HT-29 (cell line): ENCODE measurements around the gene B3GLCT. TPM values are rescaled to one million over a fixed set of nuclear protein-coding genes. Genes with fewer than 3 reads are reported as not detected.
"Not testable (repeated sequence)": the region's sequence is repeated elsewhere in the genome, so short reads cannot be mapped to it uniquely, and the experiment has no call there.

Source experiments
- DNase-seq: peaks from one replicate; pipeline ENCODE4 v3.0.0-alpha.2; 2015; ENCODE audit warnings: low spot score
- total RNA-seq: library from RNA; depleted of rRNA; stranded (reverse); fragments of >200 nt; shearing (Covaris generic); gene quantifications from 2 replicates; pipeline ENCODE4 v1.2.3, GENCODE V29; 2014

The B3GLCT gene
- total RNA-seq, 1 experiment from 2014 or later, result 9.0 TPM

DNA sequence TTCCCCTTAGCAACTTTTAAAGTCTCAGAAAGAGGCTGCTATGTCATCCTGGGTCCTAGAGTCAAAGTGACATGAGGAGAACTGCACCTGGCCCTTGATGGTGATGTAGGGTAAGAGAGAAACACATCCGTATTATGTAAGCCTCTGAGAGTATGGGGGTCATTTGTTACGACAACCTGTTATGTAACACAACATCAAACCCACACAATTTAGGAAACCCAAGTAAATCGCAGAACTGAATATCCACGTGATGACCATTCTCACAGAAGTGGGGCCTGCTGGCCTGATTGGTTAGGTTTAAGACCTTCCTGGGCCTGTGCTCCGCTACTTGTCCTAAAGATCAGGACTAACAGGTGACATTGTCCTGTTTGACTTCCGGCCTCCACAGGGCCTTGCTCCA lies 15.3 kb upstream of the B3GLCT start:
- no peak for DNase-seq

GRCh38 chr13:31184981-31185645 lies 14.7 kb upstream of the B3GLCT start:
- no peak for DNase-seq

- DNase-seq, result no peak
Measured at GRCh38 chr13:31191748-31192147, 8.0 kb upstream of the B3GLCT start.

GRCh38 chr13:31192306-31192705 lies 7.5 kb upstream of the B3GLCT start:
- no peak for DNase-seq

GRCh38 chr13:31195616-31196015 lies 4.2 kb upstream of the B3GLCT start:
- no peak for DNase-seq

- no peak for DNase-seq
Measured at GRCh38 chr13:31196992-31197391, 2.8 kb upstream of the B3GLCT start.

- no peak for DNase-seq
Measured at GRCh38 chr13:31198519-31198918, 1.3 kb upstream of the B3GLCT start.

GRCh38 chr13:31199527-31199848 lies 287 bp upstream of the B3GLCT start:
- DNase-seq, result no peak

DNA sequence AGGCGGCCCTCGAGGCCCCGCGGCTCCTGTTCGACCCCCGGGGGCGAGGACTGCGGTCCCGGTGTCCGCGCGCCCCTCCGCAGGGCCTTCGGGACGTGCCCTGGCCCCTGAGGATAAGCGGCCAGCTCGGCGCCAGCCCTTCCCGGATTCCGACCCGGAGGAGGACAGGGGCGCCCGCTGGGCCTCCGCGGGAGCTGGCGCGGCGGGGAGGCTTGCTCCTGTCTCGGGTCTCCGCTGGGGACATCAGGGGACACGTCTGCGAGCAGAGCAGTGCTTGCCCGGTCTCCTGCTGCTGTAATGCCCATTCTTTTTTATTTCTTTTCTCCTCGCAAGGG lies 829 bp downstream of the B3GLCT start:
- DNase-seq, result peak; percentile 80

- DNase-seq, result no peak
Measured at GRCh38 chr13:31201341-31202031, 1.7 kb downstream of the B3GLCT start.

GRCh38 chr13:31204592-31204991 lies 4.8 kb downstream of the B3GLCT start:
- peak; percentile 82 for DNase-seq

- no peak for DNase-seq
Measured at GRCh38 chr13:31207661-31208552, 8.1 kb downstream of the B3GLCT start.

DNA sequence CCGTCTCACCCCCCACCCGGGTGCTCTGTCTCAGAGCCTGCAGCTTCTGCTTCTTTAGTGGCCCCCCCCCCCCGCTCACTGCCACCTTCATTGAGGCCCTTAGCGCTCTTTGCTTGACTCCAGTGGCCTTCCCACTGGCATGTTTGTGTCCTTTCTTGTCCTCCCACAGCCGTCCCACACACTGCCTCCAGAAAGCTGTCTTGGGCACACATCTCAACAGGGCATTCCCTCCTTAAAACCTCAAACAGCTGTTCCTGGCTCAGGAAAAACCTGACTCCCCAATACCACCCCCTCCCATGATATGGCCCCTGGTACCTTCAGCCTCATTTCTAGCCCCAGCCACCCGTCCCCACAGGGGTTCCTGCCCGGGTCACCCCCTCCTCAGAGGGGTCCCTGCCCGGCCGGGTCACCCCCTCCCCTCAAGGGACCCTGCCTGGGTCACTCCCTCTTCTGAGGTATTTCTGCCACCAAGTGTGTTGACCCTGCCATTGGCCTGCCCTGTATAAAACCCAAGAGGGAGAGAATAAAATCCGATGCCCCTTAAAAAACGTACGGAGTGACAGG lies 8.9 kb downstream of the B3GLCT start:
- no peak for DNase-seq

GRCh38 chr13:31209172-31209840 lies 9.5 kb downstream of the B3GLCT start:
- no peak for DNase-seq

GRCh38 chr13:31209841-31210210 lies 10.1 kb downstream of the B3GLCT start:
- no peak for DNase-seq

- DNase-seq, result no peak
Measured at GRCh38 chr13:31213651-31214289, 14.0 kb downstream of the B3GLCT start.

GRCh38 chr13:31214435-31214834 lies 14.7 kb downstream of the B3GLCT start:
- DNase-seq, result no peak

GRCh38 chr13:31216916-31217315 lies 17.1 kb downstream of the B3GLCT start:
- DNase-seq, result not testable (repeated sequence)

GRCh38 chr13:31219909-31220598 lies 20.3 kb downstream of the B3GLCT start:
- no peak for DNase-seq

GRCh38 chr13:31221057-31221456 lies 21.3 kb downstream of the B3GLCT start:
- DNase-seq, result no peak

GRCh38 chr13:31223215-31223614 lies 23.4 kb downstream of the B3GLCT start:
- no peak for DNase-seq
